Gastrocnemius medialis (tissue), 4 donors: ENCODE measurements around the gene SLC25A26. TPM values are rescaled to one million over a fixed set of nuclear protein-coding genes. Genes with fewer than 3 reads are reported as not detected.
A peak's percentile ranks its signal among the peaks of the same experiment; 100 is the strongest.

Source experiments
- ATAC-seq, 2 donors: fragments of 150-250 bp; one replicate each; pipeline ENCODE4 v1.9.1; 2016
- DNase-seq, 2 donors: peaks; one replicate each; pipeline ENCODE4 v3.0.0-alpha.2; 2019
- H3K27ac ChIP-seq, 4 donors: fragments of 200-600 bp; sonication (generic); 1 replicate in 1 of 4; 2 replicates in 3 of 4; pipeline ENCODE4 v1.5.1; 2016 to 2018; ENCODE audit warnings: mild to moderate bottlenecking in 2 of 4, moderate library complexity in 1 of 4
- H3K27me3 ChIP-seq, 3 donors: fragments of 200-600 bp; sonication (generic) in 2 of 3; 1 replicate in 1 of 3; 2 replicates in 2 of 3; pipeline versions ENCODE4 v1.5.1 to v1.6.0; 2016 to 2019; ENCODE audit warnings: mild to moderate bottlenecking in 1 of 3, moderate library complexity in 1 of 3
- H3K36me3 ChIP-seq, 2 donors: fragments of 200-600 bp; sonication (generic) in 1 of 2; one replicate each; pipeline ENCODE4 v1.5.1; 2017 to 2018
- H3K4me1 ChIP-seq, 2 donors: fragments of 200-600 bp; sonication (generic) in 1 of 2; one replicate each; pipeline ENCODE4 v1.5.1; 2016 to 2017; ENCODE audit warnings: mild to moderate bottlenecking in 2 of 2
- H3K4me3 ChIP-seq, 4 donors: fragments of 200-600 bp; sonication (generic) in 3 of 4; 1 replicate in 1 of 4; 2 replicates in 3 of 4; pipeline ENCODE4 v1.5.1; 2016 to 2019; ENCODE audit warnings: mild to moderate bottlenecking in 2 of 4
- H3K9me3 ChIP-seq, 3 donors: fragments of 200-600 bp; sonication (generic) in 2 of 3; 1 replicate in 1 of 3; 2 replicates in 2 of 3; pipeline ENCODE4 v1.5.1; 2016 to 2019
- CTCF ChIP-seq, 5 experiments: fragments of 450-650 bp in 3 of 5; fragments of 200-600 bp in 2 of 5; sonication (generic) in 2 of 5; IDR thresholded peaks in 4 of 5; conservative IDR thresholded peaks in 1 of 5; 1 replicate in 4 of 5; 2 replicates in 1 of 5; pipeline ENCODE4 v1.5.1; 2016 to 2019; ENCODE audit warnings: antibody characterized with exemption in 5 of 5, mild to moderate bottlenecking in 3 of 5, moderate library complexity in 3 of 5
- POLR2A ChIP-seq, 2 donors: fragments of 450-650 bp; IDR thresholded peaks; one replicate each; pipeline ENCODE4 v1.6.1; 2017; ENCODE audit warnings: antibody characterized with exemption in 2 of 2, mild to moderate bottlenecking in 2 of 2, moderate library complexity in 2 of 2
- in situ Hi-C, 4 donors: fragments of 200-750 bp; cut with MboI; loops; one replicate each; pipeline versions ENCODE4 v1.15.0 to v1.8.0; 2017; ENCODE audit warnings: low sequenced_read_pairs in 4 of 4
- intact Hi-C: fragments of 100-400 bp; cut with DNase I; formaldehyde crosslinking; loops from one replicate; pipeline ENCODE4 v1.15.1; 2023; ENCODE audit warnings: low total_unique reads
- total RNA-seq, 4 donors: library from RNA; depleted of rRNA; stranded (reverse); fragments of >200 nt; gene quantifications; one replicate each; pipeline versions ENCODE4 v1.1.0 to v1.2.3, GENCODE V29; 2016

The SLC25A26 gene
- total RNA-seq, 4 donors from 2014 or later: 24.1 to 44.3 (median 32.4) TPM

GRCh38 chr3:66414846-66415245, 194.0 kb downstream of the SLC25A26 start:
- Histone ChIP-seq H3K4me3 (no peak overlapping the region), H3K27ac (peak overlapping the region; percentile 70 to 91 (median 78)), H3K4me1 (peaks cover 57 to 77% of the 10 kb centered on the region in 2 donors), H3K9me3 (no peaks in the 10 kb centered on the region), H3K27me3 (no peaks in the 10 kb centered on the region), H3K36me3 (peaks cover 0 to 4% of the 10 kb centered on the region in 2 donors)
- peak in 1 of 2 donors; percentile 12 for DNase-seq
- TF ChIP-seq CTCF (IDR thresholded peaks at IDR 0.05 in 4 of 5, conservative IDR thresholded peaks at IDR 0.05 in 1 of 5) (no peak), POLR2A (IDR thresholded peaks at IDR 0.05) (no peak)
- intact Hi-C loops: no loop called here
- in situ Hi-C loops: no loop called here
- no peak for ATAC-seq

GRCh38 chr3:66415867-66416428, 195.1 kb downstream of the SLC25A26 start:
- DNase-seq (no peak), ATAC-seq (peak; percentile 42 to 65)
- Histone ChIP-seq H3K4me1 (peaks cover 54 to 74% of the 10 kb centered on the region in 2 donors), H3K9me3 (no peaks in the 10 kb centered on the region), H3K36me3 (no peaks in the 10 kb centered on the region), H3K27ac (peak overlapping the region; percentile 70 to 91 (median 73)), H3K27me3 (no peaks in the 10 kb centered on the region), H3K4me3 (no peak overlapping the region)
- TF ChIP-seq CTCF (IDR thresholded peaks at IDR 0.05 in 4 of 5, conservative IDR thresholded peaks at IDR 0.05 in 1 of 5): no peak
- no peak for TF ChIP-seq POLR2A (IDR thresholded peaks at IDR 0.05)
- intact Hi-C loops: no loop called here
- in situ Hi-C loops: no loop called here

GRCh38 chr3:66416556-66417304, 195.9 kb downstream of the SLC25A26 start:
- DNase-seq (no peak), ATAC-seq (no peak)
- no peak for TF ChIP-seq CTCF (IDR thresholded peaks at IDR 0.05 in 4 of 5, conservative IDR thresholded peaks at IDR 0.05 in 1 of 5)
- TF ChIP-seq POLR2A (IDR thresholded peaks at IDR 0.05): no peak
- peaks cover 46 to 66% of the 10 kb centered on the region in 2 donors for H3K4me1 ChIP-seq
- no peaks in the 10 kb centered on the region for H3K27me3 ChIP-seq
- H3K36me3 ChIP-seq: no peaks in the 10 kb centered on the region
- H3K27ac ChIP-seq: peak overlapping the region; percentile 70 to 91 (median 73)
- in situ Hi-C loops (no loop called here), intact Hi-C loops (no loop called here)
- no peak overlapping the region for H3K4me3 ChIP-seq
- H3K9me3 ChIP-seq: no peaks in the 10 kb centered on the region

GRCh38 chr3:66418475-66418931, 197.7 kb downstream of the SLC25A26 start:
- Histone ChIP-seq H3K4me1 (peaks cover 38 to 51% of the 10 kb centered on the region in 2 donors), H3K36me3 (no peaks in the 10 kb centered on the region), H3K9me3 (no peaks in the 10 kb centered on the region), H3K27me3 (no peaks in the 10 kb centered on the region), H3K4me3 (peak overlapping the region in 1 of 4 donors; percentile 22), H3K27ac (peak overlapping the region; percentile 70 to 91 (median 82))
- ATAC-seq (peak; percentile 89 to 91), DNase-seq (peak; percentile 84 to 87)
- in situ Hi-C loops: no loop called here
- TF ChIP-seq POLR2A (IDR thresholded peaks at IDR 0.05) (peak in 1 of 2 donors; percentile 25), CTCF (IDR thresholded peaks at IDR 0.05 in 4 of 5, conservative IDR thresholded peaks at IDR 0.05 in 1 of 5) (peak in 2 of 5 experiments; percentile 35 to 40)
- intact Hi-C loops: loop anchor here (2.0 kb wide), 1 partner anchor 80 kb away; no protein-coding TSS in a partner anchor
